ENCODE results near the gene IRF8.
A peak's percentile ranks its signal among the peaks of the same experiment; 100 is the strongest.
"Not testable (repeated sequence)": the region's sequence is repeated elsewhere in the genome, so short reads cannot be mapped to it uniquely, and the experiment has no call there.

Gene IRF8

GRCh38 chr16:85898521-85899442 lies at the start of gene IRF8:
IRF8 (plus strand) TSS chr16:85899162; CDS start chr16:85903016, 3,854 bp downstream.
- peak; percentile 90 for DNase-seq

DNA sequence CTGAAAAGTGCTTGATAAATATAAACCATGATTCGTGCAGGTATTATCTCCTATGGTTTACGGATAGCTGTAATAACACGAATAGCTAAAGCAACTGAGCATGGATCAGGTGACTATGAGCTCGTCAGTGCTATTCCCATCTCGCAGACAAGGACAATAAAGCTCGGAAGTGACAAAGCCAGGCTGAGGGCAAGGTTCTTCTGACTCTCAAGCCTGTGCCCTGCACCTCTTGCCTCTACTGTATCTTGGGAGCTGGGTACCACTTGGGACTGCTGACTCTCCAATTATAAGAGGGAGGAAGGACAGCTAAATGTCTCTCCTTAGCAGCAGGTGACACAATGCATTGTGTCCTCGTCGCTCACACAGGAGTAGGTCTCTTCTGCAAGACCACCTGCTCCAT lies 49.6 kb upstream of the IRF8 start:
- DNase-seq = no peak

GRCh38 chr16:85850344-85850880 lies 48.5 kb upstream of the IRF8 start:
- DNase-seq = no peak

DNA sequence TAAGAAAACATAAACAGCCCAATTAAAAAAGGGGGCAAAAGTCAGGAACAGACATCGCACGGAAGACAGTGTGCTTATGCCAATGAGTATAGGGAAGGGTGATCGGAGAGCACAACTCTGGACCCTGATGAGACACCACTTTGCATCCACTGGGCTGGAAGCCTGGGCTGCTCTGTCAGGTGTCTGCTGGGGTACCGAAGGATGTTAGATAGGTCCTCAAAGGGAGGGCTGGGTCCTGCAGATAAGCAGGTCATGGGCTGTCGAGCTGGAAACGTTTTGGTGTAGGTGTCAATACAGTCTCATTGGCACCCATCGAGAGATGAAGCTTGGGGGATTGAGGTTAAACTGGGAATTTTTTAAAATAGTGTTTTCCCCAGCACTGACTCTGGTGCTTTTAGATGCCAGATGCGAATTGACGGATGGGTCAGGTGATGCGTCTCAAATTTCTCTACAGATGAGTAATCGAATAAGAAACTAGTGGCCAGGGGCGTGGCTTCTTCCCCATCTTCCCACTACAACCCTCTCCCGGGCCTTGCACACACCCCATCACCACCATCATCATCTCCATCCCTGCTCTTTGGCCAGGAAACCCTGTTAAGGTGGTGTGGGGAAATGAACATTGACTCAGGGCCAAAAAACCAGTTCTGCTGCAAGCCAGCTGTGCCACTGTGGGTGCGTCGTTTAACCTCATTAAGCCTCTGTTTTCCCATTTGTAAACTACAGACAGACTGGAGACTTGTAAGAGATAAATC lies 47.8 kb upstream of the IRF8 start:
- DNase-seq = no peak

GRCh38 chr16:85853547-85854545 lies 45.1 kb upstream of the IRF8 start:
- no peak for DNase-seq

GRCh38 chr16:85854935-85855334 lies 44.0 kb upstream of the IRF8 start:
- DNase-seq = no peak

GRCh38 chr16:85856079-85856478 lies 42.9 kb upstream of the IRF8 start:
- DNase-seq = no peak

- DNase-seq = no peak
Observed at GRCh38 chr16:85856585-85856984, 42.4 kb upstream of the IRF8 start.

DNA sequence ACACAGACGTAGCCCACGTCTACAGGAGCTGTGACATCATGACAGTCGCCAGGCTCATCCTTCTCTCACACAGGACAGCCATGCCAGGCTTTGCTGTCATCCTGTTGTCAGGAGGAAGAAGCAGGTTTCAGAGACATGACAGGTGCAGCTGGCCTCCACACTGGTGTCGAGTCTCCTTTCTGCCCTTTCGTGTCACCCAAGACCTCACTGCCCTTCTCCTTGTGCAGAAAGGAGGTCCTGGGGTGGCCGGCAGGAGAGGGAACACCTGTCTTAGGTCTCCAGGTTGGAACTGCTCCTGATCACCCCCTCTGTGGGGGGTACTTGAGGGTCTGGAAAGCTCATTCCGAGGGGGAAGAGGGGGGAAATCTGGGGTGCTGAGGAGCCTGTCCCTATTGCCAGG lies 41.6 kb upstream of the IRF8 start:
- DNase-seq = no peak

DNA sequence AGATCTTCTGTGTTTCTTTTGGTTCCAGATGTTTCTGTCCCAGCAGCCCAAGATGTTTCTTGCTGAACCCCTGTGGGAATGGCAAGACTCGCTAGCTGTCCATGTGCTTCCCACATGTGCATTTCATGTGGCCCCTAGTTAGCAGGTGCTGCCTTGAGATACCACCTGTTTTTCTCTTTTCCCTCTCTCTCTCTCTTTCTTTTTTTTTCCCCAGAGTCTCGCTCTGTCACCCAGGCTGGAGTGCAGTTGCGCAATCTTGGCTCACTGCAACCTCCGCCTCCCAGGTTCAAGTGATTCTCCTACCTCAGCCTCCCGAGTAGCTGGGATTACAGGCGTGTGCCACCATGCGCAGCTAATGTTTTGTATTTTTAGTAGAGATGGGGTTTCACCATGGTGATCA lies 40.4 kb upstream of the IRF8 start:
- not testable (repeated sequence) for DNase-seq

DNA sequence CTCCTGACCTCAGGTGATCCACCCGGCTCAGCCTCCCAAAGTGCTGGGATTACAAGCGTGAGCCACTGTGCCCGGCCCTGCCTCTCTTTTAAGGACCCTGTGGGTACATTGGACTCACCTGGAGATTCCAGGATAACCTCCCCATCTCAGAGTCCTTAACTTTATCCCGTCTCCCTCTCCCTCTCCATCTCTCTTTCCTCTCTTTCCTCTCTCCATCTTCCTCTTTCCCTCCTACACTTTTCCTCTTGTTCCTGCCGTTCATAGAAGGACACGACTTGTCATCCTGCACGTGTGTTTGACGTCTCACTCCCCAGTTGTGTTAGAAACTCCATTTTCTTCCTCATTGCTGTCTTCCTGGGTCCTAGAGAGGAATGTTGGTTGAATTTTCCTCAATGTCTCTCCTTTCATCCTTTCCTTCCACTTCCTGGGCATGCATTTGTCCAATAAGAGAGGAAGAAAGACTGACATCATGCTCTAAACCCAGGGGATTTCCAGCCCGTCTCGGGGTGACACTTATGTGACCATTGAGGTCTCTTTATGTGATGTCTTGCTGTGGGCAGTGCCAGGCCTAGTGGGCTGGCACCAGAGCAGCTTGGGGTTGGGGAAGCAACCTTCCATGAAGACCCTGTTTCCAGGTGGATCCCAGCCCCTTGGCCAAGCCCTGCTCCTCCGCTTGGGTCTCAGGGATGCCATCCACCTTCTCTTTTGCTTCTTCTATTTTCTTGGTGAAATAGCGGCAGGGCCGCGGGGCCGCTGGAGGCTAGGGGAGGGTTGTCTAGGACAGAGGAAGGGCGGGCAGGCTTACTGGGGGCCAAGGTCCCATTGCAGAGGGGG lies 39.8 kb upstream of the IRF8 start:
- DNase-seq = no peak

GRCh38 chr16:85859818-85860125 lies 39.2 kb upstream of the IRF8 start:
- DNase-seq = no peak

- no peak for DNase-seq
Observed at GRCh38 chr16:85860413-85861094, 38.4 kb upstream of the IRF8 start.

DNA sequence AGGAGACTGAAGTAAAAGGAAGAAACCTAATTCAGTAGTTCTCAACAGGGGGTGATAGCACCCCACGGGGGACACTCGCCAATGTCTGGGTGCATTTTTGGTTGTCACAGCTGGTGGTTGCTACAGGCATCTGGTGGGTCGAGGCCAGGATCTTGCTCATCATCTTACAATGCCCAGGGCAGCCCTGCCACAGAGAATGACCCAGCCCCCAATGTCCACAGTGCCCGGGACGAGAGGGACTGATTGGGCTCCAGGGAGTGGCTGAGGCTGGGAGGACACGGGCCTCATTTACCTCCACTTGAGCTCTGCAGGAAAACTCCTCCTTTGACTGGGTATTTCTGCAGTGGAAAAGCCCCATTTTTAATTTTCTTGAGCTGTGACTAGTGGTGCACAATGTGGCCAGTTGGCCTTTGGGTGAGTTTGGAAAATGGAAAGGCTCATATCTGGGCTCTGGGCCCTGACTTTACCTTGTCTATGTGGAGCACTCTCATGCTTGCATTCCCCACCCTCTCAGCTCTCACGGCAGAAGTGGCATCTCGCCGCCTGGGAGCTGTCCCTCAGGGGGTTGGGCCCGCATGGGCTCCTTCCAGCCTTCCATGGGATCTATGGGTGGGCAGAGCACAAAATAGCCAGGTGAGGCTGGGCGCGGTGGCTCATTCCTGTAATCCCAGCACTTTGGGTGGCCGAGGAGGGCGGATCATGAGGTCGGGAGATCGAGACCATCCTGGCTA lies 37.7 kb upstream of the IRF8 start:
- DNase-seq = no peak

DNA sequence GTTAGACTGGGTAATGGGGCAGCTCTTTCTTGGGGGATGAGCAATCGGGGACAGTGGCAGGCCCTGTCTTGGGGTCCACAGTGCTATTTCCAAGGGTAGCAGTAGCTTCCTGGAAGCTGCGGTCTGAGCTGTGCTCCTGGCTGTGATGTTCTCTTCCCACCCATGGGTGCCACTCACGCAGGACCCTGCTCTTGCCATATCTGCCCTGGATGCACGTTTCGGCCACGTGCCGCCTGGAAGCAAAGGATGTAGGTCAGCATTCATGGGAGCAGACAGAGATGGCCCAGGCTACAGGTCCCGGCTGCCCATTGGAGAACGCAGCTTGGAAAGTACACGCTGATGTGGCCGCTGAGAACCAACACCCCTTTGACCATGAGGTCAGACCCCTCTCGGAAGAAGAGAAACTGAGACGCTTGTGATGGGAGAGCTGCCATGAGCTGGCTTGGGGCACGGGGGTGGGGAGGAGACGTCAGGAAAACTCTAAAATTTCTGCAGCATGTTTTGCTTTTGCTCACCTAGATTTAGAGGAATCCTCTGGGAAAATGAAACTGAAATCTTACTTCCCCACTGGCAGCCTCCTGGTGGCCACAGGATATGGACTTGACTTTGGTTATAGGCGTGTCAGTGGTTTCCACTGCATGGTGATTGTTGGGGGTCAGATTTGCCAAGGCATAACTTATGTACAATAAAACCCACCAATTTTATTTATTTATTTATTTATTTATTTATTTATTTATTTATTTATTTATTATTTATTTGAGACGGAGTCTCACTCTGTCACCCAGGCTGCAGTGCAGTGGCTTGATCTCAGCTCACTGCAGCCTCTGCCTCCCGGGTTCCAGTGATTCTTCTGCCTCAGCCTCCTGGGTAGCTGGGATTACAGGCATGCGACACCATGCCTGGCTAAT lies 36.2 kb upstream of the IRF8 start:
- DNase-seq = no peak

DNA sequence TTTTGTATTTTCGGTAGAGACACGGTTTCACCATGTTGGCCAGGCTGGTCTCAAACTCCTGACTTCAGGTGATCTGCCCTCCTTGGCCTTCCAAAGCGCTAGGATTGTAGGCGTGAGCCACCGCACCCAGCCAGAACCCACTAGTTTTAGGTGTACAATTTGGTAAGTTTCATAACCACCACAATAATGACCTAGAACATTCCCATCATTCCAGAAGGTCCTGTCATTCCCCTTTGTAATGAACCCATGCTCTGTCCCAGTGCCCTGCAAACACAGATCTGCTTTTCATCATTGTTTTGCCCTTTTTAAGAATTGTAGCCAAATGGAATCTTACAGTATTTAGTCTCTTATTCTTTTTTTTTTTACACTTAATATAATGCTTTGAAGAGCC lies 35.6 kb upstream of the IRF8 start:
- DNase-seq = no peak

- DNase-seq = no peak
Observed at GRCh38 chr16:85864965-85865364, 34.0 kb upstream of the IRF8 start.

GRCh38 chr16:85867189-85867588 lies 31.8 kb upstream of the IRF8 start:
- no peak for DNase-seq

DNA sequence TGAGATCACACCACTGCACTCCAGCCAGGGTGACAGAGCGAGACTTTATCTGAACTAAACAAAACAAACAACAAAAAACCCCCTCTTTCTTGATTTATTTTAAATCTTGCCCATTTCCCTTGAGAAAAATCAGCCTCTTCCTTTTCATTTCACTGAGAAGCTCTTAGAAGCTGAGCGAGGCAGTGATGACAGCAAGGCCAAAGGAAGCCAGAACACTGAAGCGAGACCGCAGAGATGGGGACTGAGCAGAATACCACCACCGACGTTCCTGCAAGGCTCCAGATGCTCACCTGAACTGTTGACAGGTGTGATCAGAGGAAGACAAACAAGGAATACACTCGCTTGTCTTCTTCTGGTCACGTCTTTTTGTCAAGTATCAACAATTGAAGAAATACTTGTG lies 30.5 kb upstream of the IRF8 start:
- no peak for DNase-seq

Measured in islet precursor cell (in vitro differentiated cells).